ENCODE data around the gene TRPM2. TPM values are rescaled to one million over a fixed set of nuclear protein-coding genes. Genes with fewer than 3 reads are reported as not detected.

TRPM2 gene
- total and polyA plus RNA-seq, 2 of the 4 experiments (the other 2 are of a cell fraction), result not detected

- no peak overlapping the region for H3K23ac ChIP-seq (ENCODE audit: low read depth, low read length)
- peaks cover 77% of the 10 kb centered on the region for H3K36me3 ChIP-seq (ENCODE audit: control insufficient read depth, insufficient read depth, low read length)
- dilution Hi-C loops (cut with HindIII; ENCODE audit: low sequenced_read_pairs, unreplicated experiment), result no loop called here
- no peak overlapping the region for H3K9ac ChIP-seq (ENCODE audit: low read depth, low read length)
- H3K27ac ChIP-seq (ENCODE audit: insufficient read depth, low read length), result no peak overlapping the region
- CTCF ChIA-PET, result no interaction called here
- POLR2A ChIA-PET (ENCODE audit: unreplicated experiment), result no interaction called here
- H4K91ac ChIP-seq (ENCODE audit: insufficient read depth, low read depth, low read length), result no peak overlapping the region
- no peak overlapping the region for H4K5ac ChIP-seq (ENCODE audit: low read depth, low read length)
- H2AK9ac ChIP-seq (replicated peaks; ENCODE audit: low read depth, low read length, poor library complexity), result no peak overlapping the region
- H2AFZ ChIP-seq (replicated peaks; ENCODE audit: low read length, poor library complexity), result no peak overlapping the region
- 89% methylated on average over 6 of the region's 13 CpGs; no CpG with 5 or more reads in 1 of the 2 experiments for WGBS, 2 experiments (ENCODE audit: extremely low coverage in 2 of 2, insufficient read length in 1 of 2)
- no peaks in the 10 kb centered on the region for H3K4me1 ChIP-seq (ENCODE audit: control insufficient read depth, insufficient read depth, low read length)
- no peak overlapping the region for H3K18ac ChIP-seq (ENCODE audit: low read depth, low read length)
- H2BK120ac ChIP-seq (ENCODE audit: low read depth, low read length), result no peak overlapping the region
- H4K20me1 ChIP-seq (ENCODE audit: insufficient read depth, low read length), result peaks cover 17% of the 10 kb centered on the region
- no peak overlapping the region for H2AK5ac ChIP-seq (ENCODE audit: low read depth, low read length)
- H3K27me3 ChIP-seq (ENCODE audit: control insufficient read depth, insufficient read depth, low read length), result no peaks in the 10 kb centered on the region
- no peak overlapping the region for H4K8ac ChIP-seq (ENCODE audit: low read depth in 2 of 2, low read length in 2 of 2)
- no peak for ATAC-seq (ENCODE audit: low read depth)
- TF ChIP-seq ELK1 (IDR thresholded peaks at IDR 0.05; ENCODE audit: borderline replicate concordance, low read depth, low read length) (no peak), USF2 (IDR thresholded peaks at IDR 0.05; ENCODE audit: low read depth, low read length) (no peak), MAFK (IDR thresholded peaks at IDR 0.05; ENCODE audit: low read depth, low read length) (no peak), MXI1 (IDR thresholded peaks at IDR 0.05; ENCODE audit: borderline replicate concordance, low read depth, low read length) (no peak), FOS (IDR thresholded peaks at IDR 0.05; ENCODE audit: low read depth, low read length) (no peak), BHLHE40 (IDR thresholded peaks at IDR 0.05; ENCODE audit: low read depth, low read length) (no peak), NFE2L2 (IDR thresholded peaks at IDR 0.05; ENCODE audit: low read depth, low read length) (no peak), CTCF (conservative IDR thresholded peaks at IDR 0.05; ENCODE audit: low read depth, low read length) (no peak), SMC3 (IDR thresholded peaks at IDR 0.05; ENCODE audit: low read depth, low read length) (no peak)
- no peak overlapping the region for H3K4me3 ChIP-seq (ENCODE audit: insufficient read depth, low read depth, low read length)
- intact Hi-C loops (cut with micrococcal nuclease), result no loop called here
- BruUV-seq (replicated peaks), result no TSS peak
- DNase-seq, result no peak
- H3K79me1 ChIP-seq (ENCODE audit: low read depth in 1 of 2, low read length in 2 of 2), result peaks cover 7 to 13% of the 10 kb centered on the region in 2 experiments; a peak in 3 of 4 replicates
- H2BK15ac ChIP-seq (ENCODE audit: low read depth, low read length), result no peak overlapping the region
- no peaks in the 10 kb centered on the region for H3K9me3 ChIP-seq (ENCODE audit: control insufficient read depth, insufficient read depth, low read length)
- H3K4ac ChIP-seq (ENCODE audit: low read depth, low read length), result no peak overlapping the region
- no peak overlapping the region for H3K4me2 ChIP-seq (ENCODE audit: low read depth, low read length)
- no peak overlapping the region for H2BK20ac ChIP-seq (ENCODE audit: low read depth, low read length)
- no peak overlapping the region for H3K14ac ChIP-seq (replicated peaks; ENCODE audit: low read depth, low read length)
- H3K9me1 ChIP-seq (ENCODE audit: insufficient read depth, low read length), result peaks cover 5% of the 10 kb centered on the region; the same call in 1 of the 2 replicates
- H2BK5ac ChIP-seq (ENCODE audit: low read depth, low read length, poor library complexity, severe bottlenecking), result no peak overlapping the region
- in situ Hi-C loops (cut with MboI; ENCODE audit: low sequenced_read_pairs), result no loop called here
- H3K56ac ChIP-seq (ENCODE audit: extremely low read depth, insufficient read depth, low read length), result no peak overlapping the region
Measured at GRCh38 chr21:44313451-44313850, 40.0 kb upstream of the TRPM2 start.

Measured in IMR-90 (cell line).